Measurements from ENCODE around the gene PCDHGB4.
"Not testable (repeated sequence)": the region's sequence is repeated elsewhere in the genome, so short reads cannot be mapped to it uniquely, and the experiment has no call there.

PCDHGB4 gene

DNA sequence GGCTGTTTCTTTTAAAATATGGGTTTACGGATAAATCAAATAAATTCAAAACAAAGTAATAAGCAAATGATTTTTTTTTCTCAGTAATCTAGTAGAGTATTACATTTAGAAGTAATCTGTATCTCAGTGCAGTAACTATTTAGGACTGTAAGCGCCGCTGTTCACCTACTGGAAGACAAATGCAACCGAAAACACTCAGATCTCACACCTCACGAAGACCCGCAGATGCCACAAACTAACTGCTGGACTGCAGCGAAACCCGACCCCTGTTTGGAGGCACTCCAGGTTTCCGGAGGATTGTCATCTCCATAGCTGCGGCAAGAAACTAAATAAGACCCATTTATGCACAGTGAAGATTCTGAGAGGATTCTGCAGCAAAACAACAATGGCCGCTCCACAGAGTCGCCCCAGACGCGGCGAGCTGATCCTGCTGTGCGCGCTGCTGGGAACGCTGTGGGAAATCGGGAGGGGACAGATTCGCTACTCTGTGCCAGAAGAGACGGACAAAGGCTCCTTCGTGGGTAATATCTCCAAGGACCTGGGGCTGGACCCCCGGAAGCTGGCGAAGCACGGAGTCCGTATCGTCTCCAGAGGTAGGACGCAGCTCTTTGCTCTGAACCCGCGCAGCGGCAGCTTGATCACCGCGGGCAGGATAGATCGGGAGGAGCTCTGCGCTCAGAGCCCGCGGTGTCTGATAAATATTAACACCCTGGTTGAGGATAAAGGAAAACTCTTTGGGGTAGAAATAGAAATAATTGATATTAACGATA is 5.1 kb downstream of the PCDHGB4 start, which contains the start of gene PCDHGA8:
TSS of gene PCDHGA8 (plus strand) at position 205 of the 770 bp plus-strand sequence. CDS start at position 386, 181 bp downstream.
- DNase-seq (ENCODE audit: extremely low spot score) = no peak
- TF ChIP-seq, protein P1, sequence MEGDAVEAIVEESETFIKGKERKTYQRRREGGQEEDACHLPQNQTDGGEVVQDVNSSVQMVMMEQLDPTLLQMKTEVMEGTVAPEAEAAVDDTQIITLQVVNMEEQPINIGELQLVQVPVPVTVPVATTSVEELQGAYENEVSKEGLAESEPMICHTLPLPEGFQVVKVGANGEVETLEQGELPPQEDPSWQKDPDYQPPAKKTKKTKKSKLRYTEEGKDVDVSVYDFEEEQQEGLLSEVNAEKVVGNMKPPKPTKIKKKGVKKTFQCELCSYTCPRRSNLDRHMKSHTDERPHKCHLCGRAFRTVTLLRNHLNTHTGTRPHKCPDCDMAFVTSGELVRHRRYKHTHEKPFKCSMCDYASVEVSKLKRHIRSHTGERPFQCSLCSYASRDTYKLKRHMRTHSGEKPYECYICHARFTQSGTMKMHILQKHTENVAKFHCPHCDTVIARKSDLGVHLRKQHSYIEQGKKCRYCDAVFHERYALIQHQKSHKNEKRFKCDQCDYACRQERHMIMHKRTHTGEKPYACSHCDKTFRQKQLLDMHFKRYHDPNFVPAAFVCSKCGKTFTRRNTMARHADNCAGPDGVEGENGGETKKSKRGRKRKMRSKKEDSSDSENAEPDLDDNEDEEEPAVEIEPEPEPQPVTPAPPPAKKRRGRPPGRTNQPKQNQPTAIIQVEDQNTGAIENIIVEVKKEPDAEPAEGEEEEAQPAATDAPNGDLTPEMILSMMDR (IDR thresholded peaks at IDR 0.05; ENCODE audit: control extremely low read depth, extremely low read depth, low read depth, missing control alignments) = no peak
- ChIA-PET POLR2A (no interaction called here), CTCF (interaction anchor here (0.7 to 1.6 kb wide), 4 partner anchors 73 to 574 kb away, joined by 3 to 4 read pairs (median 3); no protein-coding TSS in a partner anchor)

DNA sequence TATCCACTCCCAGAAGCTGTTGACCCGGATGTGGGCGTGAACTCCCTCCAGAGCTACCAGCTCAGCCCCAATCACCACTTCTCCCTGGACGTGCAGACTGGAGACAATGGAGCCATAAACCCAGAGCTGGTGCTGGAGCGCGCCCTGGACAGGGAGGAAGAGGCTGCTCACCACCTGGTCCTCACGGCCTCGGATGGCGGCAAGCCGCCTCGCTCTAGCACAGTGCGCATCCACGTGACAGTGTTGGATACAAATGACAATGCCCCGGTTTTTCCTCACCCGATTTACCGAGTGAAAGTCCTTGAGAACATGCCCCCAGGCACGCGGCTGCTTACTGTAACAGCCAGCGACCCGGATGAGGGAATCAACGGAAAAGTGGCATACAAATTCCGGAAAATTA is 5.8 kb downstream of the PCDHGB4 start:
- CTCF ChIA-PET = interaction anchor here (0.7 to 1.2 kb wide), 3 partner anchors 165 to 575 kb away, joined by 3 read pairs; no protein-coding TSS in a partner anchor

GRCh38 chr5:141394401-141395187 is 7.1 kb downstream of the PCDHGB4 start:
- DNase-seq (ENCODE audit: extremely low spot score); POLR2A ChIA-PET: not testable (repeated sequence)
- CTCF ChIA-PET = interaction anchor here (0.7 to 2.9 kb wide), 4 partner anchors 13 to 75 kb away, joined by 3 to 7 read pairs (median 6); partner anchors contain the start of genes PCDHGB6 and TAF7

More for the DNA sequence above, 5.8 kb downstream of the PCDHGB4 start:
- TF ChIP-seq, protein P1 (IDR thresholded peaks at IDR 0.05; ENCODE audit: control extremely low read depth, extremely low read depth, low read depth, missing control alignments) = no peak
- DNase-seq (ENCODE audit: extremely low spot score) = no peak
- POLR2A ChIA-PET = no interaction called here

GRCh38 chr5:141397756-141398551 is 10.5 kb downstream of the PCDHGB4 start, which contains the start of gene PCDHGB5:
Gene PCDHGB5, plus strand, starts transcription at chr5:141397947. Its CDS starts 181 bp downstream, at chr5:141398128.
- peak; percentile 71 for DNase-seq (ENCODE audit: extremely low spot score)
- TF ChIP-seq, protein P1 (IDR thresholded peaks at IDR 0.05; ENCODE audit: control extremely low read depth, extremely low read depth, low read depth, missing control alignments) = peak; percentile 40
- POLR2A ChIA-PET = not testable (repeated sequence)
- CTCF ChIA-PET = interaction anchor here (0.7 to 2.9 kb wide), 7 partner anchors 10 to 169 kb away, joined by 3 to 15 read pairs (median 5); partner anchors contain the start of genes PCDHGA10, PCDHGA12, PCDHGB6 and PCDHGB7

DNA sequence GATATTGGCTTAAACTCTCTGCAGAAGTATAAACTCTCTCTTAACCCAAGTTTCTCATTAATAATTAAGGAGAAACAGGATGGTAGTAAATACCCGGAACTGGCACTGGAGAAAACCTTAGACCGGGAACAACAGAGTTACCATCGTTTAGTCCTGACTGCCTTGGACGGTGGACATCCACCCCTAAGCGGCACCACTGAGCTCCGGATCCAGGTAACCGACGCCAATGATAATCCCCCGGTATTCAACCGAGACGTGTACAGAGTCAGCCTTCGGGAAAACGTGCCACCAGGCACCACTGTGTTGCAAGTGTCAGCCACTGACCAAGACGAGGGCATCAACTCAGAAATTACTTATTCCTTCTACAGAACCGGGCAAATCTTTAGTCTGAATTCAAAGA is 11.1 kb downstream of the PCDHGB4 start:
- POLR2A ChIA-PET = no interaction called here
- CTCF ChIA-PET = interaction anchor here (1.0 kb wide), 1 partner anchor 19 kb away, joined by 3 read pairs; the partner anchor contains the start of gene PCDHGB7
- TF ChIP-seq, protein P1 (IDR thresholded peaks at IDR 0.05; ENCODE audit: control extremely low read depth, extremely low read depth, low read depth, missing control alignments) = no peak
- no peak for DNase-seq (ENCODE audit: extremely low spot score)

- no peak for DNase-seq (ENCODE audit: extremely low spot score)
- CTCF ChIA-PET = interaction anchor here (0.9 to 1.9 kb wide), 2 partner anchors 21 to 60 kb away, joined by 3 to 6 read pairs; partner anchors contain the start of gene PCDHGA11
Measured at GRCh38 chr5:141399555-141400258, 12.2 kb downstream of the PCDHGB4 start.

More at GRCh38 chr5:141399555-141400258, 12.2 kb downstream of the PCDHGB4 start:
- TF ChIP-seq, protein P1 (IDR thresholded peaks at IDR 0.05; ENCODE audit: control extremely low read depth, extremely low read depth, low read depth, missing control alignments) = no peak
- POLR2A ChIA-PET = no interaction called here
